Urinary bladder (tissue), 4 donors: ENCODE measurements around the gene ISG15. TPM values are rescaled to one million over a fixed set of nuclear protein-coding genes. Genes with fewer than 3 reads are reported as not detected.
"Not testable (repeated sequence)": the region's sequence is repeated elsewhere in the genome, so short reads cannot be mapped to it uniquely, and the experiment has no call there.

Experiments
- DNase-seq: peaks from one replicate; pipeline ENCODE4 v3.0.0-alpha.2; 2015; ENCODE audit errors: extremely low spot score
- H3K27ac ChIP-seq: one replicate; pipeline ENCODE4 v1.5.1; 2013; ENCODE audit warnings: low read depth, mild to moderate bottlenecking, moderate library complexity
- H3K36me3 ChIP-seq: one replicate; pipeline ENCODE4 v1.6.1; 2013; ENCODE audit warnings: mild to moderate bottlenecking, moderate library complexity; ENCODE audit not compliant: insufficient read depth
- H3K4me1 ChIP-seq: one replicate; pipeline ENCODE4 v1.6.1; 2013; ENCODE audit warnings: mild to moderate bottlenecking, moderate library complexity; ENCODE audit not compliant: insufficient read depth
- H3K4me3 ChIP-seq: one replicate; pipeline ENCODE4 v1.5.1; 2013; ENCODE audit warnings: low read depth, low read length
- WGBS: extraction: QIAGEN DNeasy Blood & Tissue Kit; methylation state at CpG from one replicate; pipeline ENCODE4 v1.1.7; 2013; 5-methylcytosine and 5-hydroxymethylcytosine counted together
- polyA plus RNA-seq: library from polyadenylated mRNA; stranded (reverse); fragments of 200-250 nt; gene quantifications from one replicate; pipeline ENCODE4 v1.2.3, GENCODE V29; 2013
- total RNA-seq: library from RNA; depleted of rRNA; stranded (reverse); fragments of >200 nt; gene quantifications from one replicate; pipeline ENCODE4 v1.2.3, GENCODE V29; 2014
- donor health status: healthy with polysubstance abuse.
- donor health status: healthy.

Gene ISG15
- total and polyA plus RNA-seq, 2 donors, result 41.8 to 75.7 TPM

- DNase-seq, result no peak
- WGBS, result 75% methylated on average over 13 of the region's 13 CpGs
- Histone ChIP-seq H3K27ac (no peak overlapping the region), H3K4me1 (no peaks in the 10 kb centered on the region), H3K4me3 (no peak overlapping the region), H3K36me3 (no peaks in the 10 kb centered on the region)
Observed at GRCh38 chr1:980137-980571, 33.1 kb upstream of the ISG15 start.

DNA sequence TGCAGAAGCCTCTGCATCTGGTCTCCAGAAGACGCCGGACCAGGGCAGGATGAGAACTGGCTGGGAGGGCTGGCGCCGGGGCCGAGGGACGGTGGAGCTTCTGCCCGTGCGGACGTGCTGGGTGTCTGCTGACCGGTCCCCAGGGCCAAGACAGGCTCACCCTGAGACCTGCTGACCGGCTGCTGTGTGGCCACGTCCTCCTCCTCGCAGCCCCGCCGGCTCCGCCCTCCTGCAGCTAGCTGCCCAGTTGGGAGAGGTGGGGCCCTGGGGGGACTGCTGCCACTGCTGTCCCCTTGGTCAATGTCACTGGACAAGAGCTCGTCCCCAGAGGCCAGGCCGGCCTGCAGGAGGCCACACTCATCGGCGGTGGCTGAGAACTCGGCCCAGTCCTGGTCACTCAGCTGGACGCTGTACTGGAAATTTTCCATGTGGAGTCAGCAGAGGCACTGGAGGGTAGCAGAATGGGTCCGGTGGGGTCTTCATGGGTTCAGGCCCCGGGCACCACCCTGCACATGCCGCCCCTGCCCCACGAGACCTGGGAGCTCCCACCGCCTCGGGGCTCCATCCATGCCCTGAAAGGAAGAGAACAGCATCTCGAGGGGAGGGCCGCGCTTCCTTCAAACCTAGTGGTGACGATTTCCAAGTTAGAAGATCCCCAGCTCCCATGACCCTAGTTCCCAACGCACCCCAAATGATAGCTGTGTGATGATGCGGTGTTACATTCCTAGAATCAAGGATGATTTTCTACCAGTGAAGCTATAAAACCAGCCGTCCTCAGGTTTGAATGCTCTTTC, 32.5 kb upstream of the ISG15 start:
- 66% methylated on average over 35 of the region's 35 CpGs for WGBS
- no peaks in the 10 kb centered on the region for H3K4me1 ChIP-seq
- H3K4me3 ChIP-seq, result no peak overlapping the region
- no peaks in the 10 kb centered on the region for H3K36me3 ChIP-seq
- H3K27ac ChIP-seq, result no peak overlapping the region
- no peak for DNase-seq

GRCh38 chr1:981491-981954, 31.8 kb upstream of the ISG15 start:
- H3K4me3 ChIP-seq, result no peak overlapping the region
- H3K27ac ChIP-seq, result no peak overlapping the region
- H3K4me1 ChIP-seq, result no peaks in the 10 kb centered on the region
- WGBS, result 76% methylated on average over 21 of the region's 21 CpGs
- DNase-seq, result no peak
- H3K36me3 ChIP-seq, result no peaks in the 10 kb centered on the region

GRCh38 chr1:981955-982558, 31.2 kb upstream of the ISG15 start, which contains the start of gene PERM1:
TSS of gene PERM1 (minus strand) at chr1:982093. CDS start at chr1:981029, 1,064 bp downstream.
- Histone ChIP-seq H3K27ac (no peak within 1 kb of the TSS), H3K4me1 (no peaks in the 10 kb centered on the region), H3K4me3 (no peak within 1 kb of the TSS), H3K36me3 (no peaks in the 10 kb centered on the region)
- WGBS, result 65% methylated on average over 28 of the region's 28 CpGs
- no peak for DNase-seq

GRCh38 chr1:982765-983436, 30.4 kb upstream of the ISG15 start:
- Histone ChIP-seq H3K27ac (no peak overlapping the region), H3K4me3 (no peak overlapping the region), H3K36me3 (no peaks in the 10 kb centered on the region), H3K4me1 (no peaks in the 10 kb centered on the region)
- WGBS, result 81% methylated on average over 43 of the region's 43 CpGs
- no peak for DNase-seq

- H3K4me1 ChIP-seq, result no peaks in the 10 kb centered on the region
- no peak overlapping the region for H3K4me3 ChIP-seq
- WGBS, result 17% methylated on average over 29 of the region's 29 CpGs
- no peak overlapping the region for H3K27ac ChIP-seq
- no peak for DNase-seq
- no peaks in the 10 kb centered on the region for H3K36me3 ChIP-seq
Observed at GRCh38 chr1:983798-984475, 29.4 kb upstream of the ISG15 start.

GRCh38 chr1:984476-984814, 28.9 kb upstream of the ISG15 start:
- no peak overlapping the region for H3K27ac ChIP-seq
- H3K36me3 ChIP-seq, result no peaks in the 10 kb centered on the region
- no peaks in the 10 kb centered on the region for H3K4me1 ChIP-seq
- no peak overlapping the region for H3K4me3 ChIP-seq
- 57% methylated on average over 12 of the region's 12 CpGs for WGBS
- DNase-seq, result no peak

DNA sequence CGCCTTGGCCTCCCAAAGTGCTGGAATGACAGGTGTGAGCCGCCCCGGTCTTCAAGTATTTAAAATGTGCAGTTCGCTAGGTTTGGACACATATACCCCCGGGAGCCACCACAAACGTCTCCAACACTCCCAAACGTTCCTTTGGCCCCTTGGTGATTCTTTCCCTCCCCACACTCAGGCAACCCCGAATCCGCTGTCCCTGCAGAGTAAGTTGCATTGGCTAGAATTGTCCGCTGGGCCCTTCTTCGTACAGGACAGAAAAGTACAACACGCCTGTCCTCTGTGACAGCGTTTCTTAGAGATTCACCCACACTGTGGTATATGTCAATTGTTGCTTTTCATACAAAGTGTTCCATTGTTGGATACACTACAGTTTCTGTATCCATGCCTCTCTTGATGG, 28.2 kb upstream of the ISG15 start:
- Histone ChIP-seq H3K36me3 (no peaks in the 10 kb centered on the region), H3K4me3 (no peak overlapping the region), H3K27ac (no peak overlapping the region), H3K4me1 (no peaks in the 10 kb centered on the region)
- DNase-seq, result no peak
- WGBS, result 75% methylated on average over 13 of the region's 13 CpGs

DNA sequence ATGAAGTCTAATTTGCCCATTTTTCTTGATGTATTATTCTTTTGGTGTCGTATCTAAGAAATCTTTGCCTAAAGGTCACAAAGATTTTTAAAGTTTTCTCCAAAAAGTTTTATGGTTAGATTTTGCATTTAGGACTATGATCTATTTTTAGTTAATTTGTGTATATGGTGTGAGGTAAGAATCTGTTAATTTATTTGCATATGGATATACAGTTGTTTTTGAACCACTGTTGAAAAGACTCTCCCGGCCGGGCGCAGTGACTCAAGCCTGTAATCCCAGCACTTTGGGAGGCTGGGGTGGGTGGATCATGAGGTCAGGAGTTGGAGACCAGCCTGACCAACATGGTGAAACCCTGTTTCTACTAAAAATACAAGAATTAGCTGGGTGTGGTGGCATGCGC, 25.2 kb upstream of the ISG15 start:
- H3K36me3 ChIP-seq, DNase-seq, H3K4me3 ChIP-seq, H3K4me1 ChIP-seq, H3K27ac ChIP-seq: not testable (repeated sequence)
- WGBS, result 85% methylated on average over 5 of the region's 5 CpGs

DNA sequence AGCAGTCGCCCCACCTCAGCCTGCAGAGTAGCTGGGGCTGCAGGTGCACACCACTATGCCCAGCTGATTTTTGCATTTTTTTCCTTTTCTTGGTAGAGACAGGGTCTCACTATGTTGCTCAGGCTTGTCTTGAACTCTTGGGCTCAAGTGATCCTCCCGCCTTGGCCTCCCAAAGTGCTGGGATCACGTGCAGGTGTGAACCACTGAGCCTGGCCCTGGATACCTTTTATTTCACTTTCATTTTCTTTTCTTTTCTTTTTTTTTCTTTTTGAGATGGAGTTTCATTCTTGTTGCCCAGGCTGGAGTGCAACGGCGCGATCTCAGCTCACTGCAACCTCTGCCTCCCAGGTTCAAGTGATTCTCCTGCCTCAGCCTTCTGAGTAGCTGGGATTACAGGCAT, 22.0 kb upstream of the ISG15 start:
- not testable (repeated sequence) for H3K4me1 ChIP-seq, H3K4me3 ChIP-seq, H3K27ac ChIP-seq, H3K36me3 ChIP-seq, DNase-seq
- whole genome bisulfite sequencing, result 97% methylated on average over 6 of the region's 6 CpGs

- Histone ChIP-seq H3K27ac (no peak overlapping the region), H3K36me3 (no peaks in the 10 kb centered on the region), H3K4me1 (no peaks in the 10 kb centered on the region), H3K4me3 (no peak overlapping the region)
- WGBS, result 95% methylated on average over 10 of the region's 10 CpGs
- no peak for DNase-seq
Observed at GRCh38 chr1:991895-992294, 21.4 kb upstream of the ISG15 start.

DNA sequence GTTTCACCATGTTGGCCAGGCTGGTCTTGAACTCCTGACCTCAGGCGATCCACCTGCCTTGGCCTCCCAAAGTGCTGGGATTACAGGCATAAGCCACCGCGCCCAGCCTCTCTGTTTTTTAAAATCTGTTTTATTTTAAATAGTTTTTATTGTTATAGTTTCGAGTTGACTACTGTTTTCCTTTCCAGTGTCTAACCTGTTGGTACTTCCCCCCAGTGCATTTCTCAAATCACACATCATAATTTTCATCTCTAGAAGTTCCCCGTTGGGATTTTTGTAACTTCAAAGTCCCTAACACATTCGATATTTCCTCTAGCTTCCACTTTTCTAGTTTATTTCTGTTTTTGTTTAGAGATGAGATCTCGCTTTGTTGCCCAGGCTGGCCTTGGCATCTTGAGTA, 20.9 kb upstream of the ISG15 start:
- Histone ChIP-seq H3K36me3 (no peaks in the 10 kb centered on the region), H3K4me1 (no peaks in the 10 kb centered on the region), H3K27ac (no peak overlapping the region), H3K4me3 (no peak overlapping the region)
- WGBS, result 91% methylated on average over 7 of the region's 7 CpGs
- no peak for DNase-seq

DNA sequence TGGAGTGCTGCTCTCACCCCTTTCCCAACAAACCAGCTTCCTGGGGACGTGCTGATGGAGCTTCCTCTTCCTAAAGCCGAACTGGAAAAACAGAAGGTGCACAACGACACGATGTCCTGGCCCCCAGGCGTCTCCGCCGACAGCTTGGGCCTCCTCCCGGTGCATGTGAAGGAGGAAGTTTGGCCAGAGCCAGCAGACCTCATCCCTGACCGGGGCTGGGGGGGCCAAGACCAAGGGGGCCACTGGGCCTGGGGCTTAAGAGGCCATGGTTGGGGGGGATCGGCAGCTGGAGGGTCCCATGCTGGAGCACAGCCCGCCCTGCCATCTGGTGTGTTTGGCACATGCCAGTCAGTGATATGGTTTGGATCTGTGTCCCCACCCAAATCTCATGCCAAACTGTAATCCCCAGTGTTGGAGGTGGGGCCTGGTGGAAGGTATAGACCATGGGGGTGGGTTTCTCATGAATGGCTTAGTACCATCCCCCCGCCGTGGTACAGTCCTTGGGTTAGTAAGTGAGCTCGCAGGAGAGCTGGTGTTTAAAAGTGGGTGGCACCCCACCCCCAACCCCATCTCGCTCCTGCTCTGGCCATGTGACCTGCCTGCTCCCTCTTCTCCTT, 19.8 kb upstream of the ISG15 start:
- Histone ChIP-seq H3K4me1 (no peaks in the 10 kb centered on the region), H3K27ac (no peak overlapping the region), H3K4me3 (no peak overlapping the region), H3K36me3 (no peaks in the 10 kb centered on the region)
- DNase-seq, result no peak
- 80% methylated on average over 15 of the region's 15 CpGs for WGBS
